Suppressor macrophage treated with lipopolysaccharide for 4 hours (primary cell): ENCODE results near the gene KIF26B.

ENCODE experiments used
- DNase-seq: peaks from one replicate; pipeline ENCODE4 v3.0.0-alpha.2; 2020

Gene KIF26B

GRCh38 chr1:245609354-245610150 is 454.8 kb downstream of the KIF26B start:
- DNase-seq = no peak

GRCh38 chr1:245611251-245611650 is 456.5 kb downstream of the KIF26B start:
- no peak for DNase-seq

GRCh38 chr1:245614476-245614875 is 459.7 kb downstream of the KIF26B start:
- DNase-seq = no peak

GRCh38 chr1:245615001-245615400 is 460.2 kb downstream of the KIF26B start:
- DNase-seq = no peak

- DNase-seq = no peak
Observed at GRCh38 chr1:245621589-245621988, 466.8 kb downstream of the KIF26B start.

- DNase-seq = no peak
Observed at GRCh38 chr1:245622332-245623014, 467.7 kb downstream of the KIF26B start.

- no peak for DNase-seq
Observed at GRCh38 chr1:245641384-245641783, 486.6 kb downstream of the KIF26B start.

- no peak for DNase-seq
Observed at GRCh38 chr1:245645406-245645805, 490.6 kb downstream of the KIF26B start.

- DNase-seq = no peak
Observed at GRCh38 chr1:245645894-245646293, 491.1 kb downstream of the KIF26B start.

- no peak for DNase-seq
Observed at GRCh38 chr1:245648749-245649522, 494.2 kb downstream of the KIF26B start.

GRCh38 chr1:245649666-245650065 is 494.9 kb downstream of the KIF26B start:
- DNase-seq = no peak

- no peak for DNase-seq
Observed at GRCh38 chr1:245650441-245650960, 495.7 kb downstream of the KIF26B start.

GRCh38 chr1:245651093-245651492 is 496.3 kb downstream of the KIF26B start:
- no peak for DNase-seq

- no peak for DNase-seq
Observed at GRCh38 chr1:245652116-245652515, 497.3 kb downstream of the KIF26B start.

- peak; percentile 13 for DNase-seq
Observed at GRCh38 chr1:245652660-245653427, 498.1 kb downstream of the KIF26B start.

GRCh38 chr1:245654460-245655050 is 499.8 kb downstream of the KIF26B start:
- no peak for DNase-seq

- DNase-seq = no peak
Observed at GRCh38 chr1:245656189-245656717, 501.5 kb downstream of the KIF26B start.

GRCh38 chr1:245657371-245657770 is 502.6 kb downstream of the KIF26B start:
- no peak for DNase-seq

GRCh38 chr1:245663373-245663772 is 508.6 kb downstream of the KIF26B start:
- no peak for DNase-seq

- no peak for DNase-seq
Observed at GRCh38 chr1:245663841-245664240, 509.1 kb downstream of the KIF26B start.

GRCh38 chr1:245666412-245666811 is 511.6 kb downstream of the KIF26B start:
- no peak for DNase-seq

- DNase-seq = no peak
Observed at GRCh38 chr1:245671349-245671748, 516.6 kb downstream of the KIF26B start.
